Ovary (tissue), 9 donors: ENCODE data around the gene BCL2L15. TPM values are rescaled to one million over a fixed set of nuclear protein-coding genes. Genes with fewer than 3 reads are reported as not detected.

ENCODE experiments used
- DNase-seq, 5 donors: peaks; one replicate each; pipeline ENCODE4 v3.0.0-alpha.2; 2019 to 2020
- H3K27ac ChIP-seq, 2 donors: fragments of 200-600 bp; one replicate each; pipeline versions ENCODE4 v1.5.1 to v1.8.0; 2019 to 2022
- H3K27me3 ChIP-seq: fragments of 200-600 bp; one replicate; pipeline ENCODE4 v1.8.0; 2022
- H3K36me3 ChIP-seq: fragments of 200-600 bp; sonication (generic); one replicate; pipeline ENCODE4 v1.5.1; 2019
- H3K4me1 ChIP-seq: one replicate; pipeline ENCODE4 v1.8.1; 2013; ENCODE audit warnings: mild to moderate bottlenecking, moderate library complexity; ENCODE audit not compliant: insufficient read depth
- H3K4me3 ChIP-seq: fragments of 200-600 bp; sonication (generic); one replicate; pipeline ENCODE4 v1.5.1; 2017
- H3K9me3 ChIP-seq, 2 donors: fragments of 200-600 bp in 1 of 2; sonication (generic) in 1 of 2; one replicate each; pipeline versions ENCODE4 v1.5.1 to v1.8.1; 2013 to 2019; ENCODE audit warnings: mild to moderate bottlenecking in 1 of 2, moderate library complexity in 1 of 2
- CTCF ChIP-seq, 3 donors: fragments of 450-650 bp in 2 of 3; fragments of 200-600 bp in 1 of 3; IDR thresholded peaks; one replicate each; pipeline versions ENCODE4 v1.5.1 to v1.8.0; 2016 to 2022; ENCODE audit warnings: antibody characterized with exemption in 3 of 3, mild to moderate bottlenecking in 1 of 3
- EP300 ChIP-seq: sonication (generic); formaldehyde crosslinking; IDR thresholded peaks from one replicate; pipeline ENCODE4 v1.6.1; 2017; ENCODE audit warnings: antibody characterized with exemption
- POLR2A ChIP-seq: fragments of 450-650 bp; IDR thresholded peaks from one replicate; pipeline ENCODE4 v1.6.1; 2017; ENCODE audit warnings: antibody characterized with exemption, mild to moderate bottlenecking, moderate library complexity
- WGBS, 3 donors: extraction: QIAGEN DNeasy Blood & Tissue Kit in 1 of 3; methylation state at CpG; one replicate each; pipeline versions ENCODE4 v1.1.5 to v1.1.7; 2013 to 2017; 5-methylcytosine and 5-hydroxymethylcytosine counted together
- intact Hi-C, 4 donors: fragments of 100-400 bp; cut with DNase I; formaldehyde crosslinking; loops; one replicate each; pipeline versions ENCODE4 v1.11.0 to v1.15.1; 2022 to 2023
- polyA plus RNA-seq, 2 donors: library from polyadenylated mRNA; stranded (reverse); fragments of 200-250 nt in 1 of 2; fragments of 350-450 nt in 1 of 2; fragmentation: Illumina TruSeq in 1 of 2; extraction: RNeasy Lipid Tissue Mini Kit (QIAGEN cat#74804) in 1 of 2; gene quantifications; one replicate each; pipeline ENCODE4 v1.2.3, GENCODE V29; 2013 to 2014
- total RNA-seq, 7 donors: library from RNA; depleted of rRNA in 2 of 7; stranded (reverse); fragments of >200 nt in 2 of 7; fragmentation: NEBNext Ultra II Directional in 3 of 7; extraction: Animal tissue kit (Norgen Biotek cat#: 25700) in 3 of 7; gene quantifications; one replicate each; pipeline versions ENCODE4 v1.1.0 to v1.2.4, GENCODE V29; 2016 to 2023
- donor health status: DM: no; HTN: no; CAD: no; lungs with moderate emphysema.
- donor health status: DM: no; HTN: no; CAD: no.
- donor health status: Bipolar disorder and iron deficiency.
- donor health status: DM: yes; HTN: yes; CAD: no.
- donor health status: DM: no; HTN: no; CAD: no.
- donor health status: DM: yes; HTN: yes; CAD: no.

Gene BCL2L15
- total and polyA plus RNA-seq, 9 donors, result 0.18 to 6.7 (median 0.68) TPM

- Histone ChIP-seq H3K27me3 (no peaks in the 10 kb centered on the region), H3K9me3 (no peaks in the 10 kb centered on the region), H3K4me3 (peak within 1 kb of the TSS; percentile 76), H3K36me3 (no peaks in the 10 kb centered on the region), H3K4me1 (peaks cover 9% of the 10 kb centered on the region), H3K27ac (peak within 1 kb of the TSS; percentile 82 to 89)
- TF ChIP-seq POLR2A, result peak; percentile 69
- TF ChIP-seq EP300, result peak; percentile 29
- peak in 1 of 3 donors; percentile 22 for TF ChIP-seq CTCF (IDR thresholded peaks at IDR 0.05)
- 0 to 1% (median 0%) methylated on average over 36 to 61 of the region's 61 CpGs for WGBS, 3 donors
- intact Hi-C loops, result loop anchor here in 2 of 4 donors (2.0 kb wide), 1 partner anchor 24 kb away; the partner anchor contains the start of genes AP4B1 (in 2 of the 2) and DCLRE1B (in 2 of the 2)
- peak; percentile 92 to 96 (median 93) for DNase-seq
Observed at GRCh38 chr1:113928941-113929749, 41.8 kb upstream of the BCL2L15 start, which contains the start of gene HIPK1. HIPK1 (plus strand) TSS chr1:113929324.

GRCh38 chr1:113928187-113928930 lies 41.0 kb upstream of the BCL2L15 start:
- H3K4me3 ChIP-seq, result peak overlapping the region; percentile 76
- DNase-seq, result no peak
- no peaks in the 10 kb centered on the region for H3K27me3 ChIP-seq
- peak overlapping the region; percentile 82 to 89 for H3K27ac ChIP-seq
- TF ChIP-seq CTCF (IDR thresholded peaks at IDR 0.05), result no peak
- no peak for TF ChIP-seq POLR2A
- TF ChIP-seq EP300, result no peak
- intact Hi-C loops, result loop anchor here in 2 of 4 donors (2.0 kb wide), 1 partner anchor 24 kb away; the partner anchor contains the start of genes AP4B1 (in 2 of the 2) and DCLRE1B (in 2 of the 2)
- H3K4me1 ChIP-seq, result peaks cover 6% of the 10 kb centered on the region
- H3K9me3 ChIP-seq, result no peaks in the 10 kb centered on the region
- H3K36me3 ChIP-seq, result no peaks in the 10 kb centered on the region
- WGBS, 3 donors, result 2 to 12% (median 5%) methylated on average over 6 of the region's 6 CpGs

- TF ChIP-seq EP300 (no peak), CTCF (IDR thresholded peaks at IDR 0.05) (no peak), POLR2A (no peak)
- no peak overlapping the region for H3K4me3 ChIP-seq
- DNase-seq, result no peak
- peaks cover 1% of the 10 kb centered on the region for H3K4me1 ChIP-seq
- intact Hi-C loops, result no loop called here
- no peaks in the 10 kb centered on the region for H3K27me3 ChIP-seq
- no peaks in the 10 kb centered on the region for H3K9me3 ChIP-seq
- 90 to 97% (median 94%) methylated on average over 2 of the region's 2 CpGs for WGBS, 3 donors
- no peaks in the 10 kb centered on the region for H3K36me3 ChIP-seq
- no peak overlapping the region for H3K27ac ChIP-seq
Observed at GRCh38 chr1:113924473-113924872, 37.1 kb upstream of the BCL2L15 start.

GRCh38 chr1:113922957-113923356 lies 35.6 kb upstream of the BCL2L15 start:
- TF ChIP-seq CTCF (IDR thresholded peaks at IDR 0.05), result no peak
- no peak for TF ChIP-seq POLR2A
- no peak for TF ChIP-seq EP300
- intact Hi-C loops, result no loop called here
- DNase-seq, result no peak
- Histone ChIP-seq H3K27me3 (no peaks in the 10 kb centered on the region), H3K4me1 (peaks cover 1% of the 10 kb centered on the region), H3K4me3 (no peak overlapping the region), H3K9me3 (no peaks in the 10 kb centered on the region), H3K36me3 (no peaks in the 10 kb centered on the region), H3K27ac (no peak overlapping the region)
- 94 to 97% (median 95%) methylated on average over 4 of the region's 4 CpGs for WGBS, 3 donors
